Cardiac muscle cell (in vitro differentiated cells and primary cell): ENCODE data around the gene XPOT. TPM values are rescaled to one million over a fixed set of nuclear protein-coding genes. Genes with fewer than 3 reads are reported as not detected.

Experiments used
- DNase-seq, 2 donors: peaks; one replicate each; pipeline versions ENCODE4 v3.0.0 to v3.0.0-alpha.2; 2010 to 2017; ENCODE audit warnings: low read depth in 1 of 2, low spot score in 1 of 2
- H3K27ac ChIP-seq: fragments of 200-600 bp; sonication (generic); 2 replicates; pipeline ENCODE4 v1.5.1; 2016
- H3K27me3 ChIP-seq: fragments of 200-600 bp; sonication (generic); 2 replicates; pipeline ENCODE4 v1.6.0; 2016; ENCODE audit warnings: control low read depth
- H3K36me3 ChIP-seq: fragments of 200-600 bp; sonication (generic); 2 replicates; pipeline ENCODE4 v1.5.1; 2016; ENCODE audit warnings: control low read depth
- H3K4me1 ChIP-seq: fragments of 200-600 bp; sonication (generic); 2 replicates; pipeline ENCODE4 v1.8.1; 2017; ENCODE audit warnings: low read depth, mild to moderate bottlenecking, mixed run types
- H3K4me3 ChIP-seq: fragments of 200-600 bp; sonication (generic); 2 replicates; pipeline ENCODE4 v1.5.1; 2016; ENCODE audit warnings: mild to moderate bottlenecking
- H3K9me3 ChIP-seq: fragments of 200-600 bp; sonication (generic); 2 replicates; pipeline ENCODE4 v1.5.1; 2017; ENCODE audit warnings: low read depth, mild to moderate bottlenecking, control low read depth
- CTCF ChIP-seq: IDR thresholded peaks from 2 replicates; pipeline ENCODE4 v1.5.1; 2012; ENCODE audit warnings: low read depth, mild to moderate bottlenecking, low read length
- polyA plus RNA-seq: library from polyadenylated mRNA; unstranded; fragments of >200 nt; fragmentation: Nextera tagmentation; extraction: Ambion mirVana; gene quantifications from 2 replicates; pipeline ENCODE4 v1.2.1, GENCODE V29; 2016
- total RNA-seq: library from RNA; depleted of rRNA; stranded (reverse); fragments of >200 nt; gene quantifications from 2 replicates; pipeline ENCODE4 v1.2.3, GENCODE V29; 2016

The XPOT gene
- total and polyA plus RNA-seq, 2 experiments from 2014 or later = 27.6 to 33.9 TPM

DNA sequence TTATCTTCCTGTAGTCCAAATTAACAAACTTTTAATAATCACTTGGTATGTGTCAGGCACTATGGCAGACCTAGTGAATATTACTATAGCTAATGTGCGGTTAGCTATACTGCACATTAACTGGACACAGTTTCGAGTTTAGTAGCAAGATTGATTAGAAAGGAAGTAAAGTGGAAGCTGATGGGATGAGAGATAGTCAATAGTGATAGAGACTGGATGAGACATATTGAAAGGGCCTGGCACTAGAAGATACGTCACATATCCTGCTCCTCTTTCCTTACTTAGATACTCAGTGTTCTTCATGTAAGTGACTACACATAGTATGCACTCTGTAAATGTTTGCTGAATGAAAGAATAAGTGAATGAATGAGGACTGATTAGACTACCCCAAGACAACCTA lies 53.3 kb downstream of the XPOT start:
- Histone ChIP-seq H3K4me3 (no peak overlapping the region), H3K27me3 (no peaks in the 10 kb centered on the region), H3K36me3 (no peaks in the 10 kb centered on the region), H3K27ac (no peak overlapping the region), H3K4me1 (peaks cover 4% of the 10 kb centered on the region), H3K9me3 (no peaks in the 10 kb centered on the region)
- DNase-seq = no peak
- TF ChIP-seq CTCF = no peak

DNA sequence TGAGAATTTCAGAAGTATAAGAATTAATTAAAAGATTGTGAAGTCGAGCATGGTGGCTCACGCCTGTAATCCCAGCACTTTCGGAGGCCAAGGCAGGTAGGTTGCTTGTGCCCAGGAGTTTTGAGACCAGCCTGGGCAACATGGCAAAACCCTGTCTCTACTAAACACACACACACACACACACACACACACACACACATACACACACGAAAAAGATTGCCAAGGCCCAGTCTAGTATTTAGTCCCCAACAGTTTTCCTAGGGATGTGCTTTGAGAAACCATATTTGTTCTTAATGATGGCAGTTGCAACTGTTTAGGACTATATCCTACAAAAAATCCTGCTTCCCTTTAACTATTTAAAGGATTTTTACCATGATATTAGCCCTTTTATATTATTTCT lies 53.7 kb downstream of the XPOT start:
- Histone ChIP-seq H3K36me3 (no peaks in the 10 kb centered on the region), H3K27ac (no peak overlapping the region), H3K27me3 (no peaks in the 10 kb centered on the region), H3K4me3 (no peak overlapping the region), H3K4me1 (peaks cover 4% of the 10 kb centered on the region), H3K9me3 (no peaks in the 10 kb centered on the region)
- no peak for DNase-seq
- no peak for TF ChIP-seq CTCF

DNA sequence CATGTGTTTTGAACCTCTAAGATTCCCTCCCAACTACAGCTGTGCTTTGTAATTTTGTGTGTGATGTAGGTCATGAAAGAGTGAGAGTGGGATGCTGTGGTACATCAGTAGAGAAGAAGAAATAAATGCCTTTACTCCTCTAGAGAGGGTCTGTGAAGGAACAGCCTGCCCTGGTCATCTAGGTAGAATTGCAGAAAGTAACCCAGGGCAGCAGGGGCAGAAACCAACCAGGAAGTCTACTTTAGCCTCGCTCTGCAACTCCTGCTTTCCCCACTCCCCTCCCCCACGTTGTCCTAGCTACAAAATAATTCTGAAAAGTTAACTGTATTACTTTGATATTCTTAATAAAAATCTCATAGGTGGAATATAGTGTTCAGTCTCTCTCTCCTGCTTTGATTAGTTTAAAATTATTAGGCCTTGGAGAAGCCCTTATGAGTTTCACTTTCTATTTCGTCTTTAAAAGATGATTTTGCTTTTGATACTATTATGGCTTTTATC lies 55.3 kb downstream of the XPOT start:
- no peak for TF ChIP-seq CTCF
- Histone ChIP-seq H3K27me3 (no peaks in the 10 kb centered on the region), H3K4me1 (peaks cover 4% of the 10 kb centered on the region), H3K36me3 (peaks cover 6% of the 10 kb centered on the region), H3K27ac (peak overlapping the region; percentile 14), H3K4me3 (no peak overlapping the region), H3K9me3 (no peaks in the 10 kb centered on the region)
- DNase-seq = no peak

GRCh38 chr12:64461634-64462414 lies 57.6 kb downstream of the XPOT start:
- Histone ChIP-seq H3K9me3 (no peaks in the 10 kb centered on the region), H3K36me3 (peaks cover 10% of the 10 kb centered on the region), H3K27me3 (no peaks in the 10 kb centered on the region), H3K4me1 (peaks cover 2% of the 10 kb centered on the region), H3K4me3 (no peak overlapping the region), H3K27ac (no peak overlapping the region)
- DNase-seq = peak in 1 of 2 donors; percentile 90
- TF ChIP-seq CTCF = no peak

GRCh38 chr12:64466178-64466577 lies 62.0 kb downstream of the XPOT start:
- Histone ChIP-seq H3K4me1 (no peaks in the 10 kb centered on the region), H3K36me3 (peaks cover 18% of the 10 kb centered on the region), H3K27ac (no peak overlapping the region), H3K9me3 (no peaks in the 10 kb centered on the region), H3K4me3 (no peak overlapping the region), H3K27me3 (no peaks in the 10 kb centered on the region)
- no peak for DNase-seq
- TF ChIP-seq CTCF = no peak
